ENCODE measurements around the gene CX3CL1. TPM values are rescaled to one million over a fixed set of nuclear protein-coding genes. Genes with fewer than 3 reads are reported as not detected.

CX3CL1 gene
- total RNA-seq, 1 experiment from 2014 or later, result 1.7 TPM

DNA sequence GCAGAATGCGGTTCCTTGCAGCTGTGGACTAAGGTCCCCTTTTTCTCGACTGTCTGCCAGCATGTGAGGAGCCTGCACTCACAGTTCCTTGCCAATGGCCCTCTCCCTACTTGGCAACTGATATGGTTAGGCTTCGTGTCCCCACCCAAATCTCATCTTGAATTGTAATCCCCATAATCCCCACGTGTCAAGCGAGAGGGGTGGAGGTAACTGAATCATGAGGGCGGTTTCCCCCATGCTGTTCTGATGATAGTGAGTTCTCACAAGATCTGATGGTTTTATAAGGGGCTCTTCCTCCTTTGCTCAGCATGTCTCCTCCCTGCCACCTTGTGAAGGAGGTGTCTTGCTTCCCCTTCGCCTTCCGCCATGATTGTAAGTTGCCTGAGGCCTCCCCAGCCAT, 55.0 kb downstream of the CX3CL1 start:
- Histone ChIP-seq H2AK5ac (ENCODE audit: insufficient read length, low read length) (no peak overlapping the region), H3K4ac (ENCODE audit: low read depth, low read length) (no peak overlapping the region), H2AFZ (ENCODE audit: low read length) (no peak overlapping the region), H3T11ph (ENCODE audit: low read length) (no peak overlapping the region), H2BK15ac (ENCODE audit: low read depth, low read length) (no peak overlapping the region), H3K56ac (ENCODE audit: insufficient read length, low read depth, low read length) (no peak overlapping the region), H3K27ac (ENCODE audit: insufficient read length, low read depth, low read length) (no peak overlapping the region), H4K8ac (replicated peaks; ENCODE audit: insufficient read length, low read depth, low read length) (no peak overlapping the region), H2BK20ac (ENCODE audit: low read depth, low read length, poor library complexity, severe bottlenecking) (no peak overlapping the region), H3K4me1 (ENCODE audit: insufficient read depth, low read length) (no peaks in the 10 kb centered on the region), H4K91ac (ENCODE audit: insufficient read length, low read depth, low read length) (no peak overlapping the region), H2BK5ac (ENCODE audit: insufficient read length, low read length) (no peak overlapping the region), H3K9me3 (ENCODE audit: control insufficient read depth, low read depth, low read length) (no peaks in the 10 kb centered on the region), H3K27me3 (ENCODE audit: insufficient read depth, low read length) (no peaks in the 10 kb centered on the region), H4K20me1 (ENCODE audit: control insufficient read depth, insufficient read depth, insufficient read length) (no peaks in the 10 kb centered on the region), H3K23me2 (ENCODE audit: insufficient read length, low read depth, low read length, poor library complexity, severe bottlenecking) (no peaks in the 10 kb centered on the region), H3K4me2 (ENCODE audit: insufficient read depth, insufficient read length, low read length) (no peak overlapping the region), H2BK120ac (ENCODE audit: low read depth, low read length, poor library complexity, severe bottlenecking) (no peak overlapping the region), H3K18ac (ENCODE audit: insufficient read length, low read depth, low read length) (no peak overlapping the region), H3K9ac (ENCODE audit: extremely low read depth, insufficient read length, low read length) (no peak overlapping the region), H3K23ac (ENCODE audit: insufficient read length, low read depth, low read length) (no peak overlapping the region), H3K14ac (ENCODE audit: insufficient read depth, low read length) (no peak overlapping the region), H4K5ac (ENCODE audit: insufficient read length, low read depth, low read length) (no peak overlapping the region), H3K79me2 (ENCODE audit: insufficient read depth, low read length) (no peaks in the 10 kb centered on the region), H3K79me1 (ENCODE audit: insufficient read depth, low read depth, low read length, poor library complexity, severe bottlenecking) (no peaks in the 10 kb centered on the region), H2BK12ac (ENCODE audit: insufficient read length, low read depth, low read length) (no peak overlapping the region)
- no peak for TF ChIP-seq CTCF (conservative IDR thresholded peaks at IDR 0.05)
- Mint-ChIP-seq H3K27me3 (ENCODE audit: low read depth) (no peaks in the 10 kb centered on the region), H3K27ac (peak overlapping the region in 1 of 3 experiments; percentile 46; a peak in 1 of 7 replicates), H3K4me3 (no peak overlapping the region), H3K36me3 (ENCODE audit: insufficient read depth in 1 of 3, low read depth in 3 of 3) (peaks cover 27 to 45% (median 45%) of the 10 kb centered on the region in 3 experiments), H3K9me3 (no peaks in the 10 kb centered on the region), H3K4me1 (peaks cover 4 to 5% of the 10 kb centered on the region in 2 experiments; a peak in 3 of 4 replicates)
- DNase-seq, result no peak
- WGBS (ENCODE audit: extremely low coverage, insufficient read length, low lambda C conversion rate), result no CpG with 5 or more reads among the region's 8 CpGs

All from H9 (cell line).